Gastroesophageal sphincter (tissue), 4 donors: Measurements from ENCODE around the gene LEMD2. TPM values are rescaled to one million over a fixed set of nuclear protein-coding genes. Genes with fewer than 3 reads are reported as not detected.

Experiments used
- ATAC-seq: fragments of 150-250 bp; one replicate; pipeline ENCODE4 v1.9.1; 2016; ENCODE audit warnings: mild to moderate bottlenecking, moderate library complexity
- H3K27ac ChIP-seq, 4 donors: fragments of 200-600 bp; sonication (generic) in 3 of 4; 1 replicate in 3 of 4; 2 replicates in 1 of 4; pipeline ENCODE4 v1.5.1; 2016 to 2019
- H3K27me3 ChIP-seq: fragments of 200-600 bp; sonication (generic); one replicate; pipeline ENCODE4 v1.5.1; 2019
- H3K36me3 ChIP-seq, 2 donors: fragments of 200-600 bp; sonication (generic); one replicate each; pipeline ENCODE4 v1.5.1; 2019; ENCODE audit warnings: control low read depth in 1 of 2
- H3K4me1 ChIP-seq, 3 donors: fragments of 200-600 bp; sonication (generic); 1 replicate in 2 of 3; 2 replicates in 1 of 3; pipeline ENCODE4 v1.5.1; 2016 to 2019; ENCODE audit warnings: control low read depth in 2 of 3
- H3K4me3 ChIP-seq, 2 donors: fragments of 200-600 bp; sonication (generic); one replicate each; pipeline ENCODE4 v1.5.1; 2019; ENCODE audit warnings: mild to moderate bottlenecking in 1 of 2, moderate library complexity in 1 of 2
- H3K9me3 ChIP-seq, 3 donors: fragments of 200-600 bp; sonication (generic); one replicate each; pipeline ENCODE4 v1.5.1; 2017 to 2019; ENCODE audit warnings: control low read depth in 2 of 3
- EP300 ChIP-seq: sonication (generic); formaldehyde crosslinking; IDR thresholded peaks from one replicate; pipeline ENCODE4 v1.6.1; 2017; ENCODE audit warnings: antibody characterized with exemption, mild to moderate bottlenecking
- POLR2A ChIP-seq, 2 donors: fragments of 450-650 bp; IDR thresholded peaks; one replicate each; pipeline ENCODE4 v1.6.1; 2017; ENCODE audit warnings: antibody characterized with exemption in 2 of 2, mild to moderate bottlenecking in 2 of 2, moderate library complexity in 1 of 2
- POLR2AphosphoS5 ChIP-seq: sonication (generic); formaldehyde crosslinking; IDR thresholded peaks from one replicate; pipeline ENCODE4 v1.6.1; 2017; ENCODE audit warnings: antibody characterized with exemption
- WGBS, 2 donors: methylation state at CpG; one replicate each; pipeline ENCODE4 v1.1.5; 2018; ENCODE audit warnings: low coverage in 1 of 2; 5-methylcytosine and 5-hydroxymethylcytosine counted together
- total RNA-seq, 4 donors: library from RNA; depleted of rRNA; stranded (reverse); fragments of >200 nt; gene quantifications; one replicate each; pipeline ENCODE4 v1.1.0, GENCODE V29; 2016
- TF ChIP-seq, protein P1 (sequence below), 4 experiments: fragments of 200-600 bp in 2 of 4; fragments of 450-650 bp in 2 of 4; sonication (generic) in 1 of 4; IDR thresholded peaks; one replicate each; pipeline ENCODE4 v1.5.1; 2017 to 2019; ENCODE audit warnings: antibody characterized with exemption in 4 of 4, mild to moderate bottlenecking in 2 of 4, moderate library complexity in 2 of 4

Gene LEMD2
- total RNA-seq, 4 donors from 2014 or later = 47.3 to 50.9 (median 49.9) TPM

DNA sequence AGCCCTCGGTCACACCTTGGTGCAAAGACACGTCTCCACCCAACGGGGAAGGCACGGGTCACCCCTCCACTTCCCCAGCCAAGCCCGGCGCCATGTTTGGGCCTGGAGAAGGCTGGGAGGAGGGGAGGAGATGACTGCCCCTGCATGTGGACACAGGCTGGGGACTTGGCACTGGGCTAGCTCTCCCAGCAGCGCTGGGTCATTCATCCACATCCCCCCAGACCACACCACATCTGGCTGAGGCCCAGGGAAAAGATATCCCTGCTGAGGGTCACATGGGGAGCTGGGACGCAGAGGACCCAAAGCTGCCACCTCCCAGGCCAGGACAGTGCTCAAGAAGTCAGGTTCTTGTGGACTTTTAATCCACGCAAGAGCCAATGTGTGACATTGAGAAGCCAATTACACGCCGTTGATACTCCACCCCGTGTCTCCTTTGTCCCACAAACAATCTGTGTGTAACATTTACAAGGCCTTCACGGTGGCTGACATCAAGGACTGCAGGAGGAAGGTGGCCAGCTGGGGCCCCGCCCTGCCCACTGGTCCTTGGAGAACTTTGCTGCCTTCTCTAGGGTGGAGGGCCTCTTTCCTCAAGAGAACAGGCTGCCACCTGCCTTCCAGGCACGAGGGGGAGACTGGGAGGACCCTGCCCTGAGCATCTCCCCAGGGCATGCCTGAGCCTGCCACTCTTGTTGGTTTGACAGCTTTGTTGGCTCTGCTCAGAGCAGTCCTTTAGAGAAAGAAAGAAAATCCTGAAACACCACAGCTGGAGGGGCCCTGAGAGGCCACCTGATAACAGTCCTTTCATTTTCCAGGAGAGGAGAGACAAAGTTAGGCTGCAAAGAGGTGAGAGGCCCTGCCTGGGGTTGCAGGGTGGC is 36.9 kb downstream of the LEMD2 start:
- Histone ChIP-seq H3K9me3 (no peaks in the 10 kb centered on the region), H3K4me1 (no peaks in the 10 kb centered on the region), H3K27ac (no peak overlapping the region), H3K36me3 (no peaks in the 10 kb centered on the region), H3K4me3 (no peak overlapping the region), H3K27me3 (peaks cover 18% of the 10 kb centered on the region)
- TF ChIP-seq EP300 (no peak), POLR2AphosphoS5 (no peak), POLR2A (IDR thresholded peaks at IDR 0.05) (no peak)
- TF ChIP-seq, protein P1, sequence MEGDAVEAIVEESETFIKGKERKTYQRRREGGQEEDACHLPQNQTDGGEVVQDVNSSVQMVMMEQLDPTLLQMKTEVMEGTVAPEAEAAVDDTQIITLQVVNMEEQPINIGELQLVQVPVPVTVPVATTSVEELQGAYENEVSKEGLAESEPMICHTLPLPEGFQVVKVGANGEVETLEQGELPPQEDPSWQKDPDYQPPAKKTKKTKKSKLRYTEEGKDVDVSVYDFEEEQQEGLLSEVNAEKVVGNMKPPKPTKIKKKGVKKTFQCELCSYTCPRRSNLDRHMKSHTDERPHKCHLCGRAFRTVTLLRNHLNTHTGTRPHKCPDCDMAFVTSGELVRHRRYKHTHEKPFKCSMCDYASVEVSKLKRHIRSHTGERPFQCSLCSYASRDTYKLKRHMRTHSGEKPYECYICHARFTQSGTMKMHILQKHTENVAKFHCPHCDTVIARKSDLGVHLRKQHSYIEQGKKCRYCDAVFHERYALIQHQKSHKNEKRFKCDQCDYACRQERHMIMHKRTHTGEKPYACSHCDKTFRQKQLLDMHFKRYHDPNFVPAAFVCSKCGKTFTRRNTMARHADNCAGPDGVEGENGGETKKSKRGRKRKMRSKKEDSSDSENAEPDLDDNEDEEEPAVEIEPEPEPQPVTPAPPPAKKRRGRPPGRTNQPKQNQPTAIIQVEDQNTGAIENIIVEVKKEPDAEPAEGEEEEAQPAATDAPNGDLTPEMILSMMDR (IDR thresholded peaks at IDR 0.05) = no peak
- WGBS, 2 donors = no CpG with 5 or more reads among the region's 15 CpGs
- ATAC-seq = no peak

DNA sequence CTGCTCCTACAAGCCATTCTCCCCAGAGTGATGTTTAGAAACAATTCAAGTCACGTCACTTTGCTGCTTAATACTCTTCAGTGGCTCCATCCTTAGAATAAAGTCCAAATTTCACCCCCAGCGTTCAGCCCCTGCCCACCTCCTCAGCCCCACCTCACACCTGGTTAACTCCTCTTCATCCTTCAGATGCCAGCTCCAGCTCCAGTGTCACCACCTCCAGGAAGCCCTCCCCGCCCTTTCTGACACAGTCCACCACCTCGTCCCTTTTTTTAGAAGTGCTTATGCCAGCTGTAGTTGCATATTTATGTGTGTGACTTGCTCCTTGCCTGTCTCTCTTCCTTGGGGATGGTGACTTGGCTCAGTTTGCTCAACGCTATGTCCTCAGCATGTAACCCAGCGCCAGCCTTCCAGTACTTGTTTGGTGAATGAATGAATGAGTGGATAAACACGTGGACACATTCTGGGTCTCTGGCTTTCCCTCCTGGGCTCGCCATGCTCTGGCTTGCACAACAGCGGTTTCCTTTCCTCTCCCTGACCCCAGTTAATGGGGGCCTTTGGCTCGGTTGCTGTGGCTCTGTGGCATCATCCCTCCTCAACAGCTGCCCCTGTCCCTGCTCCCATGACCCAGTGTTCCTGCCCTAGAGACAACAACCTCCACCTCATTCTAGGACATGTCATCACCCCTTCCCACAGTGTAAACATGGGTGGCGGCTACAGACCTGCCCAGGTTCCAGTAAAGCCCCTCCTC is 38.5 kb downstream of the LEMD2 start:
- Histone ChIP-seq H3K27me3 (peaks cover 25% of the 10 kb centered on the region), H3K9me3 (no peaks in the 10 kb centered on the region), H3K27ac (no peak overlapping the region), H3K36me3 (no peaks in the 10 kb centered on the region), H3K4me1 (peaks cover 0 to 8% (median 0%) of the 10 kb centered on the region in 3 donors), H3K4me3 (no peak overlapping the region)
- 42 to 54% methylated on average over 6 to 8 of the region's 11 CpGs for WGBS, 2 donors
- ATAC-seq = peak; percentile 37
- TF ChIP-seq POLR2A (IDR thresholded peaks at IDR 0.05) (no peak), POLR2AphosphoS5 (no peak), EP300 (no peak)
- TF ChIP-seq, protein P1 (IDR thresholded peaks at IDR 0.05) = no peak

DNA sequence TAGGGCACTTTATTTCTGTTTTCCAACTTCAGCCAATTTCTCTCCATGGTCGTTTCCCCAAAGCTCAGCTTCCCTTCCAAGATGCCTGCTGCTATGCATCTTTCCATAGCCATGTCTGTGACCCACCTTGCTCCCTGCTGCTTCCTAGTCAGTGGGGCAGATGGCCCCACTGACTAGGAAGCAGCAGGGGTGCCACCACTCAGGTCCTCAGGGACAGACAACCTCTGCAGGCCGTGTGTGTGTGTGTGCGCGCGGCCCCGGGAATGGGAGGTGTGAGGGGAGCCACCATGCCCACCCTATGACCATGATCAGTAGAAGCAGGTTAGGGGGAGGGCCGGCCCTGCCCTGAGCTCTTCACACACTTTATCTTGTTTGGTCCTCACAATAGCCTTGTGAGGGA is 39.5 kb downstream of the LEMD2 start:
- Histone ChIP-seq H3K4me3 (no peak overlapping the region), H3K27me3 (peaks cover 22% of the 10 kb centered on the region), H3K36me3 (no peaks in the 10 kb centered on the region), H3K4me1 (peaks cover 0 to 17% (median 0%) of the 10 kb centered on the region in 3 donors), H3K27ac (no peak overlapping the region), H3K9me3 (no peaks in the 10 kb centered on the region)
- WGBS, 2 donors = 69 to 77% methylated on average over 1 to 2 of the region's 7 CpGs
- no peak for ATAC-seq
- TF ChIP-seq EP300 (no peak), POLR2A (IDR thresholded peaks at IDR 0.05) (no peak), POLR2AphosphoS5 (no peak)
- TF ChIP-seq, protein P1 (IDR thresholded peaks at IDR 0.05) = no peak

- peaks cover 22% of the 10 kb centered on the region for H3K27me3 ChIP-seq
- no peak overlapping the region for H3K4me3 ChIP-seq
- H3K9me3 ChIP-seq = no peaks in the 10 kb centered on the region
- 76% methylated on average over 3 of the region's 4 CpGs; no CpG with 5 or more reads in 1 of the 2 donors for WGBS, 2 donors
- H3K36me3 ChIP-seq = no peaks in the 10 kb centered on the region
- ATAC-seq = no peak
- TF ChIP-seq, protein P1 (IDR thresholded peaks at IDR 0.05) = no peak
- TF ChIP-seq EP300 (no peak), POLR2A (IDR thresholded peaks at IDR 0.05) (no peak), POLR2AphosphoS5 (no peak)
- H3K4me1 ChIP-seq = peaks cover 0 to 19% (median 0%) of the 10 kb centered on the region in 3 donors
- H3K27ac ChIP-seq = no peak overlapping the region
These were observed 40.1 kb downstream of the LEMD2 start for GRCh38 chr6:33748841-33749240.
